ENCODE measurements around the gene RANBP9.

Gene RANBP9

GRCh38 chr6:13662651-13663334 lies 48.8 kb downstream of the RANBP9 start:
- no peak overlapping the region for H3K4me3 ChIP-seq (ENCODE audit: low read depth, low read length)
- no peaks in the 10 kb centered on the region for H3K9me3 ChIP-seq (ENCODE audit: control insufficient read depth, insufficient read depth, low read length)
- peaks cover 3% of the 10 kb centered on the region for H3K4me1 ChIP-seq (ENCODE audit: control insufficient read depth, insufficient read depth, low read length)

GRCh38 chr6:13661647-13662046 lies 50.0 kb downstream of the RANBP9 start:
- Histone ChIP-seq H3K36me3 (ENCODE audit: control insufficient read depth, insufficient read depth, low read length) (no peaks in the 10 kb centered on the region), H3K9ac (ENCODE audit: low read depth, low read length) (no peak overlapping the region), H3K4me1 (ENCODE audit: control insufficient read depth, insufficient read depth, low read length) (peaks cover 3% of the 10 kb centered on the region)

More at GRCh38 chr6:13662651-13663334, 48.8 kb downstream of the RANBP9 start:
- H3K36me3 ChIP-seq (ENCODE audit: control insufficient read depth, insufficient read depth, low read length), result no peaks in the 10 kb centered on the region
- H3K27me3 ChIP-seq (ENCODE audit: control insufficient read depth, insufficient read depth, low read length), result no peaks in the 10 kb centered on the region
- H3K9ac ChIP-seq (ENCODE audit: low read depth, low read length), result no peak overlapping the region

GRCh38 chr6:13660893-13661292 lies 50.7 kb downstream of the RANBP9 start:
- Histone ChIP-seq H3K4me3 (ENCODE audit: low read depth, low read length) (no peak overlapping the region), H3K9me3 (ENCODE audit: control insufficient read depth, insufficient read depth, low read length) (no peaks in the 10 kb centered on the region), H3K9ac (ENCODE audit: low read depth, low read length) (no peak overlapping the region), H3K4me1 (ENCODE audit: control insufficient read depth, insufficient read depth, low read length) (peaks cover 3% of the 10 kb centered on the region), H3K36me3 (ENCODE audit: control insufficient read depth, insufficient read depth, low read length) (no peaks in the 10 kb centered on the region), H3K27me3 (ENCODE audit: control insufficient read depth, insufficient read depth, low read length) (no peaks in the 10 kb centered on the region)

More at GRCh38 chr6:13661647-13662046, 50.0 kb downstream of the RANBP9 start:
- H3K27me3 ChIP-seq (ENCODE audit: control insufficient read depth, insufficient read depth, low read length), result no peaks in the 10 kb centered on the region
- no peaks in the 10 kb centered on the region for H3K9me3 ChIP-seq (ENCODE audit: control insufficient read depth, insufficient read depth, low read length)
- H3K4me3 ChIP-seq (ENCODE audit: low read depth, low read length), result no peak overlapping the region

GRCh38 chr6:13660273-13660672 lies 51.4 kb downstream of the RANBP9 start:
- no peaks in the 10 kb centered on the region for H3K36me3 ChIP-seq (ENCODE audit: control insufficient read depth, insufficient read depth, low read length)
- no peak overlapping the region for H3K4me3 ChIP-seq (ENCODE audit: low read depth, low read length)
- no peak overlapping the region for H3K9ac ChIP-seq (ENCODE audit: low read depth, low read length)
- H3K9me3 ChIP-seq (ENCODE audit: control insufficient read depth, insufficient read depth, low read length), result no peaks in the 10 kb centered on the region
- H3K4me1 ChIP-seq (ENCODE audit: control insufficient read depth, insufficient read depth, low read length), result peaks cover 3% of the 10 kb centered on the region
- H3K27me3 ChIP-seq (ENCODE audit: control insufficient read depth, insufficient read depth, low read length), result no peaks in the 10 kb centered on the region

- Histone ChIP-seq H3K9me3 (ENCODE audit: control insufficient read depth, insufficient read depth, low read length) (no peaks in the 10 kb centered on the region), H3K9ac (ENCODE audit: low read depth, low read length) (no peak overlapping the region), H3K36me3 (ENCODE audit: control insufficient read depth, insufficient read depth, low read length) (no peaks in the 10 kb centered on the region), H3K27me3 (ENCODE audit: control insufficient read depth, insufficient read depth, low read length) (no peaks in the 10 kb centered on the region), H3K4me3 (ENCODE audit: low read depth, low read length) (no peak overlapping the region), H3K4me1 (ENCODE audit: control insufficient read depth, insufficient read depth, low read length) (no peaks in the 10 kb centered on the region)
These were observed 55.9 kb downstream of the RANBP9 start for GRCh38 chr6:13655700-13656099.

GRCh38 chr6:13654496-13654895 lies 57.1 kb downstream of the RANBP9 start:
- H3K36me3 ChIP-seq (ENCODE audit: control insufficient read depth, insufficient read depth, low read length), result no peaks in the 10 kb centered on the region
- H3K4me3 ChIP-seq (ENCODE audit: low read depth, low read length), result no peak overlapping the region
- H3K9ac ChIP-seq (ENCODE audit: low read depth, low read length), result no peak overlapping the region
- H3K4me1 ChIP-seq (ENCODE audit: control insufficient read depth, insufficient read depth, low read length), result no peaks in the 10 kb centered on the region
- H3K27me3 ChIP-seq (ENCODE audit: control insufficient read depth, insufficient read depth, low read length), result no peaks in the 10 kb centered on the region
- no peaks in the 10 kb centered on the region for H3K9me3 ChIP-seq (ENCODE audit: control insufficient read depth, insufficient read depth, low read length)

- Histone ChIP-seq H3K36me3 (ENCODE audit: control insufficient read depth, insufficient read depth, low read length) (no peaks in the 10 kb centered on the region), H3K9me3 (ENCODE audit: control insufficient read depth, insufficient read depth, low read length) (no peaks in the 10 kb centered on the region), H3K9ac (ENCODE audit: low read depth, low read length) (no peak overlapping the region), H3K27me3 (ENCODE audit: control insufficient read depth, insufficient read depth, low read length) (no peaks in the 10 kb centered on the region), H3K4me1 (ENCODE audit: control insufficient read depth, insufficient read depth, low read length) (no peaks in the 10 kb centered on the region), H3K4me3 (ENCODE audit: low read depth, low read length) (no peak overlapping the region)
These were observed 58.3 kb downstream of the RANBP9 start for GRCh38 chr6:13653296-13653695.

GRCh38 chr6:13649393-13649792 lies 62.2 kb downstream of the RANBP9 start:
- H3K9ac ChIP-seq (ENCODE audit: low read depth, low read length), result no peak overlapping the region
- H3K36me3 ChIP-seq (ENCODE audit: control insufficient read depth, insufficient read depth, low read length), result no peaks in the 10 kb centered on the region
- no peak overlapping the region for H3K4me3 ChIP-seq (ENCODE audit: low read depth, low read length)
- no peaks in the 10 kb centered on the region for H3K9me3 ChIP-seq (ENCODE audit: control insufficient read depth, insufficient read depth, low read length)
- H3K4me1 ChIP-seq (ENCODE audit: control insufficient read depth, insufficient read depth, low read length), result no peaks in the 10 kb centered on the region
- no peaks in the 10 kb centered on the region for H3K27me3 ChIP-seq (ENCODE audit: control insufficient read depth, insufficient read depth, low read length)

GRCh38 chr6:13648850-13649249 lies 62.8 kb downstream of the RANBP9 start:
- Histone ChIP-seq H3K4me3 (ENCODE audit: low read depth, low read length) (no peak overlapping the region), H3K27me3 (ENCODE audit: control insufficient read depth, insufficient read depth, low read length) (no peaks in the 10 kb centered on the region), H3K9ac (ENCODE audit: low read depth, low read length) (no peak overlapping the region), H3K9me3 (ENCODE audit: control insufficient read depth, insufficient read depth, low read length) (no peaks in the 10 kb centered on the region), H3K4me1 (ENCODE audit: control insufficient read depth, insufficient read depth, low read length) (no peaks in the 10 kb centered on the region), H3K36me3 (ENCODE audit: control insufficient read depth, insufficient read depth, low read length) (no peaks in the 10 kb centered on the region)

GRCh38 chr6:13643125-13643524 lies 68.5 kb downstream of the RANBP9 start:
- H3K9me3 ChIP-seq (ENCODE audit: control insufficient read depth, insufficient read depth, low read length), result no peaks in the 10 kb centered on the region
- no peak overlapping the region for H3K9ac ChIP-seq (ENCODE audit: low read depth, low read length)
- no peaks in the 10 kb centered on the region for H3K36me3 ChIP-seq (ENCODE audit: control insufficient read depth, insufficient read depth, low read length)
- no peaks in the 10 kb centered on the region for H3K27me3 ChIP-seq (ENCODE audit: control insufficient read depth, insufficient read depth, low read length)
- no peak overlapping the region for H3K4me3 ChIP-seq (ENCODE audit: low read depth, low read length)
- H3K4me1 ChIP-seq (ENCODE audit: control insufficient read depth, insufficient read depth, low read length), result peaks cover 6% of the 10 kb centered on the region

- Histone ChIP-seq H3K4me1 (ENCODE audit: control insufficient read depth, insufficient read depth, low read length) (peaks cover 18% of the 10 kb centered on the region), H3K9ac (ENCODE audit: low read depth, low read length) (no peak overlapping the region), H3K9me3 (ENCODE audit: control insufficient read depth, insufficient read depth, low read length) (no peaks in the 10 kb centered on the region), H3K4me3 (ENCODE audit: low read depth, low read length) (no peak overlapping the region), H3K27me3 (ENCODE audit: control insufficient read depth, insufficient read depth, low read length) (no peaks in the 10 kb centered on the region), H3K36me3 (ENCODE audit: control insufficient read depth, insufficient read depth, low read length) (no peaks in the 10 kb centered on the region)
These were observed 70.3 kb downstream of the RANBP9 start for GRCh38 chr6:13641315-13641714.

GRCh38 chr6:13638626-13639025 lies 73.0 kb downstream of the RANBP9 start:
- Histone ChIP-seq H3K4me1 (ENCODE audit: control insufficient read depth, insufficient read depth, low read length) (peaks cover 25% of the 10 kb centered on the region), H3K9ac (ENCODE audit: low read depth, low read length) (no peak overlapping the region), H3K27me3 (ENCODE audit: control insufficient read depth, insufficient read depth, low read length) (no peaks in the 10 kb centered on the region), H3K9me3 (ENCODE audit: control insufficient read depth, insufficient read depth, low read length) (no peaks in the 10 kb centered on the region), H3K4me3 (ENCODE audit: low read depth, low read length) (no peak overlapping the region), H3K36me3 (ENCODE audit: control insufficient read depth, insufficient read depth, low read length) (no peaks in the 10 kb centered on the region)

Data from iPS-15b (cell line).